Panc1 (cell line): Measurements from ENCODE around the gene KIF1A.

Experiments
- CTCF ChIP-seq: fragments of 450-650 bp; IDR thresholded peaks from 2 replicates; pipeline ENCODE4 v1.5.1; 2017; ENCODE audit warnings: mild to moderate bottlenecking
- POLR2AphosphoS5 ChIP-seq: IDR thresholded peaks from 2 replicates; pipeline ENCODE4 v1.6.1; 2012; ENCODE audit warnings: mild to moderate bottlenecking, low read depth, low read length, moderate library complexity
- TCF7L2 ChIP-seq: IDR thresholded peaks from 2 replicates; pipeline ENCODE4 v1.6.1; 2011; ENCODE audit warnings: mild to moderate bottlenecking, low read depth, low read length, inconsistent platforms

- no peak for TF ChIP-seq CTCF
- no peak for TF ChIP-seq POLR2AphosphoS5
- no peak for TF ChIP-seq TCF7L2
These were observed 38.9 kb upstream of the KIF1A start for GRCh38 chr2:240858871-240859270.
